ENCODE results near the gene HIF3A.
"Not testable (repeated sequence)": the region's sequence is repeated elsewhere in the genome, so short reads cannot be mapped to it uniquely, and the experiment has no call there.

DNA sequence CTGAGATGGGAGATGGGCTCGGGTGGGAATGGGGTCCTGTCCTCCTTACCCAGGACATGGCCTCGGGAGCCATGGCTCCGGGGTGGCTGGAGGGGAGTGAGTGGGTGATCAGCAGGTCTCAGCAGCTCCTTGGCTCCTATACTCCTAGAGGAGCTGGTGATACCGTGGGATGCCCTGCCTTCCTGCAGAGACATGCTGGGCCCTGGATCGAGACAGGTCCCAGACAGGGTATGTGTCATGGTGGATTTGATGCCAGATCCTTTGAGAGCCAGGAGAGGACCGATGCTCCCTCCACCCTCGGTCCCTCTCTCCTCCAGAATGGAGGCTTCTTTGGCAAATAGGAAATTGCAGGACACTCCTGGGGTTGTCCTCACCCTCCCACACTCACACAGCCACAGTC, 35.3 kb upstream of the HIF3A start:
- TF ChIP-seq, protein P1, sequence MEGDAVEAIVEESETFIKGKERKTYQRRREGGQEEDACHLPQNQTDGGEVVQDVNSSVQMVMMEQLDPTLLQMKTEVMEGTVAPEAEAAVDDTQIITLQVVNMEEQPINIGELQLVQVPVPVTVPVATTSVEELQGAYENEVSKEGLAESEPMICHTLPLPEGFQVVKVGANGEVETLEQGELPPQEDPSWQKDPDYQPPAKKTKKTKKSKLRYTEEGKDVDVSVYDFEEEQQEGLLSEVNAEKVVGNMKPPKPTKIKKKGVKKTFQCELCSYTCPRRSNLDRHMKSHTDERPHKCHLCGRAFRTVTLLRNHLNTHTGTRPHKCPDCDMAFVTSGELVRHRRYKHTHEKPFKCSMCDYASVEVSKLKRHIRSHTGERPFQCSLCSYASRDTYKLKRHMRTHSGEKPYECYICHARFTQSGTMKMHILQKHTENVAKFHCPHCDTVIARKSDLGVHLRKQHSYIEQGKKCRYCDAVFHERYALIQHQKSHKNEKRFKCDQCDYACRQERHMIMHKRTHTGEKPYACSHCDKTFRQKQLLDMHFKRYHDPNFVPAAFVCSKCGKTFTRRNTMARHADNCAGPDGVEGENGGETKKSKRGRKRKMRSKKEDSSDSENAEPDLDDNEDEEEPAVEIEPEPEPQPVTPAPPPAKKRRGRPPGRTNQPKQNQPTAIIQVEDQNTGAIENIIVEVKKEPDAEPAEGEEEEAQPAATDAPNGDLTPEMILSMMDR (conservative IDR thresholded peaks at IDR 0.05) = not testable (repeated sequence)
- TF ChIP-seq EZH2 (IDR thresholded peaks at IDR 0.05; ENCODE audit: low read depth) = not testable (repeated sequence)

Measured in PC-9 (cell line).